ENCODE measurements around the gene FUS. TPM values are rescaled to one million over a fixed set of nuclear protein-coding genes. Genes with fewer than 3 reads are reported as not detected.

The FUS gene
- total and polyA plus RNA-seq, 2 of the 13 experiments (the other 11 are each of a cell fraction or from before 2014, with no cell fraction given), result 68.1 to 168 TPM

DNA sequence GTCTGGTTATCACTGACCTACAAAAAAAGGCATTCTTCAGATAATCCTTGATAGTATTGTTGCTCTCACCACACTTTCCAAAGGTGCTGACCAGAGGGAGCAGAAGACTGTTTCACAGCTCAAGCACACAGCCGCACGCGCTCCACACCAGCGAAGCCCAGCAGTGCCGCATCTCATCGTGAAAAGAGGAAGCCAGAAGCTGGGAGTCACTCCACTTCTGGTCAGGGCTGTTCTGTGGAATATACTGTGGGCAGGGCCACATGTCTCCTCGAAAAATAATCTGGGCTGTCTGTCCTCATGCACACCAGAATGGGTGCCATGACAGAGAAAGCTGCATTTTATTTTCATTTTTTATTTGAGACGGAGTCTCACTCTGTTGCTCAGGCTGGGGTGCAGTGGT lies 22.8 kb upstream of the FUS start:
- Histone ChIP-seq H3K4me2 (ENCODE audit: low read depth, low read length) (peak overlapping the region; percentile 58), H3K4me3 (replicated peaks in 1 of 3; ENCODE audit: insufficient read depth in 1 of 3, low read depth in 2 of 3, low read length in 3 of 3) (no peak overlapping the region), H3K79me2 (ENCODE audit: insufficient read depth, low read length) (no peaks in the 10 kb centered on the region), H3K27me3 (ENCODE audit: control insufficient read depth in 1 of 2, insufficient read depth in 2 of 2, low read length in 2 of 2) (peaks cover 4 to 32% of the 10 kb centered on the region in 2 experiments; a peak in 4 of 5 replicates), H3K9ac (ENCODE audit: insufficient read depth, low read depth, low read length) (no peak overlapping the region), H3K9me3 (ENCODE audit: low read length) (no peaks in the 10 kb centered on the region), H3K4me1 (ENCODE audit: insufficient read depth, low read length) (peaks cover 8% of the 10 kb centered on the region), H4K20me1 (ENCODE audit: insufficient read depth, low read length) (no peaks in the 10 kb centered on the region), H2AFZ (ENCODE audit: low read length) (no peak overlapping the region), H3K27ac (ENCODE audit: extremely low read length, insufficient read depth, low read length) (no peak overlapping the region), H3K36me3 (replicated peaks in 1 of 2; ENCODE audit: control insufficient read depth in 1 of 2, insufficient read depth in 2 of 2, low read length in 2 of 2) (no peaks in the 10 kb centered on the region)
- ATAC-seq (peak; percentile 57), FAIRE-seq (no peak), DNase-seq (ENCODE audit: low spot score) (no peak)
- WGBS (ENCODE audit: low lambda C conversion rate), result 5% methylated on average over 8 of the region's 8 CpGs
- ChIA-PET CTCF (ENCODE audit: low intra/inter-chr PET ratio, low total read pairs) (no interaction called here), POLR2A (interaction anchor here (0.7 to 1.3 kb wide), 2 partner anchors 8 to 23 kb away, joined by 3 to 7 read pairs; partner anchors contain the start of gene FUS)
- in situ Hi-C loops (cut with HindIII; ENCODE audit: extremely low pct_ligation_motif_present, low pct_unique_long_range_greater_than_20kb), result no loop called here
- no peak for TF ChIP-seq ZNF577 (CRISPR knock-in tag; IDR thresholded peaks at IDR 0.05; ENCODE audit: borderline replicate concordance, low read depth)
- peak; percentile 77; the same call in 1 of the 2 replicates for TF ChIP-seq EZH2 (conservative IDR thresholded peaks at IDR 0.05; ENCODE audit: low read depth, low read length)
- intact Hi-C loops (cut with micrococcal nuclease; ENCODE audit: unreplicated experiment), result loop anchor here (5.0 kb wide), 2 partner anchors 50 to 130 kb away; partner anchors contain the start of gene BCKDK
- BruUV-seq (replicated peaks), result no TSS peak

DNA sequence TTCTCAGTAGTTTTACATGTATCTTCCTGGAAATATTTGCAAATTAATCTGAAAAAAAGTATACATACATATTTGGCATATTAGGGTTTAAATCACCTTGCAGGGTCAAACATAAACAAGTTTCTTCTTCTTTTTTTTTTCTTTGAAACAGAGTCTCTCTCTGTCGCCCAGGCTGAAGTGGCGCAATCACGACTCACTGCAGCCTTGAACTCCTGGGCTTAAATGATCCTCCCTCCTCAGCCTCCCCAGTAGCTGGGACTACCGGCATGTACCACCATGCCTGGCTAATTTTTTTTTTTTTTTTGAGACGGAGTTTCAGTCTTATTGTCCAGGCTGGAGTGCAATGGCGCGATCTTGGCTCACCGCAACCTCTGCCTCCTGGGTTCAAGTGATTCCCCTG lies 12.6 kb upstream of the FUS start:
- DNase-seq (ENCODE audit: low spot score), result no peak
- H3K27ac ChIP-seq (ENCODE audit: extremely low read length, insufficient read depth, low read length), result no peak overlapping the region
- H3K9me3 ChIP-seq (ENCODE audit: low read length), result no peaks in the 10 kb centered on the region
- no peak for ATAC-seq
- intact Hi-C loops (cut with micrococcal nuclease; ENCODE audit: unreplicated experiment) (no loop called here), in situ Hi-C loops (cut with HindIII; ENCODE audit: extremely low pct_ligation_motif_present, low pct_unique_long_range_greater_than_20kb) (no loop called here)
- H3K79me2 ChIP-seq (ENCODE audit: insufficient read depth, low read length), result no peaks in the 10 kb centered on the region
- no peak overlapping the region for H3K9ac ChIP-seq (ENCODE audit: insufficient read depth, low read depth, low read length)
- no peak overlapping the region for H3K4me2 ChIP-seq (ENCODE audit: low read depth, low read length)
- no peak overlapping the region for H3K4me3 ChIP-seq (replicated peaks in 1 of 3; ENCODE audit: insufficient read depth in 1 of 3, low read depth in 2 of 3, low read length in 3 of 3)
- WGBS (ENCODE audit: low lambda C conversion rate), result 48% methylated on average over 8 of the region's 8 CpGs
- TF ChIP-seq FOSL2 (CRISPR knock-in tag; IDR thresholded peaks at IDR 0.05) (0 out of 2 replicates have a peak, but pooled peaks have one; percentile 25), POLR2A (IDR thresholded peaks at IDR 0.05; ENCODE audit: insufficient read depth in 1 of 2, low read depth in 2 of 2, low read length in 2 of 2) (no peak), NR2F2 (IDR thresholded peaks at IDR 0.05; ENCODE audit: borderline replicate concordance, low read depth) (no peak), ZNF207 (IDR thresholded peaks at IDR 0.05; ENCODE audit: borderline replicate concordance) (no peak), CEBPB (IDR thresholded peaks at IDR 0.05; ENCODE audit: borderline replicate concordance, low read depth, low read length) (peak; percentile 56; the same call in 1 of the 2 replicates), ZNF496 (CRISPR knock-in tag; IDR thresholded peaks at IDR 0.05; ENCODE audit: insufficient replicate concordance) (no peak), CEBPG (CRISPR knock-in tag; IDR thresholded peaks at IDR 0.05) (peak; percentile 51), ADNP (CRISPR knock-in tag; IDR thresholded peaks at IDR 0.05) (0 out of 2 replicates have a peak, but pooled peaks have one; percentile 15)
- TF ChIP-seq, protein P1, sequence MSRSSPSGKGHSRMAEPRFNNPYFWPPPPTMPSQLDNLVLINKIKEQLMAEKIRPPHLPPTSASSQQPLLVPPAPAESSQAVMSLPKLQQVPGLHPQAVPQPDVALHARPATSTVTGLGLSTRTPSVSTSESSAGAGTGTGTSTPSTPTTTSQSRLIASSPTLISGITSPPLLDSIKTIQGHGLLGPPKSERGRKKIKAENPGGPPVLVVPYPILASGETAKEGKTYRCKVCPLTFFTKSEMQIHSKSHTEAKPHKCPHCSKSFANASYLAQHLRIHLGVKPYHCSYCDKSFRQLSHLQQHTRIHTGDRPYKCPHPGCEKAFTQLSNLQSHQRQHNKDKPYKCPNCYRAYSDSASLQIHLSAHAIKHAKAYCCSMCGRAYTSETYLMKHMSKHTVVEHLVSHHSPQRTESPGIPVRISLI (CRISPR knock-in tag; IDR thresholded peaks at IDR 0.05; ENCODE audit: borderline replicate concordance), result peak; percentile 60; the same call in 1 of the 2 replicates
- TF ChIP-seq, protein P2, sequence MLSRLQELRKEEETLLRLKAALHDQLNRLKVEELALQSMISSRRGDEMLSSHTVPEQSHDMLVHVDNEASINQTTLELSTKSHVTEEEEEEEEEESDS (CRISPR knock-in tag; IDR thresholded peaks at IDR 0.05; ENCODE audit: borderline replicate concordance), result no peak
- TF ChIP-seq, protein P3, sequence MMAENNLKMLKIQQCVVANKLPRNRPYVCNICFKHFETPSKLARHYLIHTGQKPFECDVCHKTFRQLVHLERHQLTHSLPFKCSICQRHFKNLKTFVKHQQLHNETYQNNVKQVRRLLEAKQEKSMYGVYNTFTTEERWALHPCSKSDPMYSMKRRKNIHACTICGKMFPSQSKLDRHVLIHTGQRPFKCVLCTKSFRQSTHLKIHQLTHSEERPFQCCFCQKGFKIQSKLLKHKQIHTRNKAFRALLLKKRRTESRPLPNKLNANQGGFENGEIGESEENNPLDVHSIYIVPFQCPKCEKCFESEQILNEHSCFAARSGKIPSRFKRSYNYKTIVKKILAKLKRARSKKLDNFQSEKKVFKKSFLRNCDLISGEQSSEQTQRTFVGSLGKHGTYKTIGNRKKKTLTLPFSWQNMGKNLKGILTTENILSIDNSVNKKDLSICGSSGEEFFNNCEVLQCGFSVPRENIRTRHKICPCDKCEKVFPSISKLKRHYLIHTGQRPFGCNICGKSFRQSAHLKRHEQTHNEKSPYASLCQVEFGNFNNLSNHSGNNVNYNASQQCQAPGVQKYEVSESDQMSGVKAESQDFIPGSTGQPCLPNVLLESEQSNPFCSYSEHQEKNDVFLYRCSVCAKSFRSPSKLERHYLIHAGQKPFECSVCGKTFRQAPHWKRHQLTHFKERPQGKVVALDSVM (CRISPR knock-in tag; IDR thresholded peaks at IDR 0.05), result peak; percentile 97
- peaks cover 0 to 7% of the 10 kb centered on the region in 2 experiments; a peak in 1 of 5 replicates for H3K27me3 ChIP-seq (ENCODE audit: control insufficient read depth in 1 of 2, insufficient read depth in 2 of 2, low read length in 2 of 2)
- no peaks in the 10 kb centered on the region for H3K36me3 ChIP-seq (replicated peaks in 1 of 2; ENCODE audit: control insufficient read depth in 1 of 2, insufficient read depth in 2 of 2, low read length in 2 of 2)
- FAIRE-seq, result no peak
- ChIA-PET CTCF (ENCODE audit: low intra/inter-chr PET ratio, low total read pairs) (no interaction called here), POLR2A (interaction anchor here (1.7 to 1.9 kb wide), 2 partner anchors 13 to 50 kb away, joined by 3 to 10 read pairs; partner anchors contain the start of genes FUS and KAT8)
- BruUV-seq (replicated peaks), result no TSS peak
- no peaks in the 10 kb centered on the region for H4K20me1 ChIP-seq (ENCODE audit: insufficient read depth, low read length)
- peaks cover 36% of the 10 kb centered on the region for H3K4me1 ChIP-seq (ENCODE audit: insufficient read depth, low read length)
- H2AFZ ChIP-seq (ENCODE audit: low read length), result no peak overlapping the region

All from HepG2 (cell line).